ENCODE data around the gene GRIA3.
"Not testable (repeated sequence)": the region's sequence is repeated elsewhere in the genome, so short reads cannot be mapped to it uniquely, and the experiment has no call there.

GRIA3 gene

DNA sequence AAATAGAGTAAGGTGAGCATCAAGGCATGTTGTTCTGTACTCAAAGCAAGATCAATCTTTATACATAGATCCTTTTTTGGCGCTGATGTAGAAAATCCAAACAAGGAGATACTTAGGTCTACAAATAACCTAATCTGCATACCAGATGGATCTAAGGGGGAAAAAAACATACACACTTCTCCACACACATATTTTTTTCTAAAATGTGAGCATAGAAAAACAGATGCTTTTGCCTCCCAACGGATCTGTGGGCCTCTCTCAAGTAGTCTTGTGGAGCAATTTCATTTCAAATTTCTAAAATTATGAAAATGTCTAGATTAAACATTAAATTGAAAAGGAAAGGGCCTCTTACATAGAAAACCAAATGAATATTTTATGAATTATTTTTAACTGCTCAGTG, 166.1 kb downstream of the GRIA3 start:
- DNase-seq (ENCODE audit: low spot score), result no peak

DNA sequence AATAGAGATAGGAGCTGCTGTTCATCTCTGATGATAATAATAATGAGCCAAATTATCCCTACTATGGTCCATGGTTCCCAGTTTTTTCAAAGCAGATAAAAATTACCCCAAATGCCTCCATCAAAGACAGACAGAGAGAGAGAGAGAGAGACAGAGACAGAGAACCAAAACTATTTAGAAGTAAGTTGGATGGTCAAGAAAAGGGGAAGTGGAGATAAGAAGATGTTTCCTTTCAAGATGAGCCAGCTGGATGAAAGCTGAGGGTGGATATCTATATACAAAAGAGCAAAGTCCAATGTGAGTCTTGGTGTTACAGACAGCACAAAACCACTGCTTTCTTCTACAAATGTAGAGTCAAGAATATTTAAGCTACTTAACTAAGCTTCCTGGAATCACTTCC, 173.9 kb downstream of the GRIA3 start:
- no peak for DNase-seq (ENCODE audit: low spot score)

DNA sequence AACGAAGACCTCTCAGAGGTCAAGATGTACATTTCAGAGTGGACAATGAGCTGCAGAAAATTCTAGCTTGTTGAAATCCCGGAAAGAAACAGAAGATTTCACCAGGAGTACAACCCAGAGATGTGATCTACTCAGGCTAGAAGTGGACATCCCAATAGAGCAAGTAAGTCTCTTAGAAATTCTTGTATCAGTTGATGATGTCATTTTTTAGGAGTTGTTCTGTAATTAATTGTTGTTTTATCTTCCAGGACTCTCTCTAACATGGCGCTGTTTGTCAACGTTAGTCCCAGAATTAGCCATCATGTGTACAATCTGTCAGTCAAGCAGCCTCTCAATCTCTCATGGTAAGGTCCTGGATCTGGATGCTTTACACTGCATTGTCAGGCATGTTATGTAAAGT, 174.4 kb downstream of the GRIA3 start:
- DNase-seq (ENCODE audit: low spot score), result no peak

DNA sequence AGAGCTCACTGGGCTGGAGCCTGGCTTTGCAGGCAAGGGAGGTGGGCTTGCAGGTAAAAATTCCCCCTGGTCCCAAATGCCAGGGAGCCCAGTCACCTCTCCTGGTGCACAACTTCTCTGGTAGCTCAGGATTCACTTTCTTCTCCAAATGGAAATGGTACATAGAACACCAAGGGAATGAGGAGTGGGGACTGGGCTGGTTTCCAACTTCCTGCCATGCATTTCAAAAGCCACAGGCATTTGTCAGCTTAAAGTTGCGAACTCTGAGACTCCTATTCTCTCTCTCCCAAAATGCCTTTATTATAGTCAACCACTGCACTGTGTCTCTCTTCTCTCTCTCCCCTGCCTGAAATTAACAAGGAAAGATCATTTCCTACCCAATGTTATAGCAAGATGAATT, 177.3 kb downstream of the GRIA3 start:
- DNase-seq (ENCODE audit: low spot score), result no peak

DNA sequence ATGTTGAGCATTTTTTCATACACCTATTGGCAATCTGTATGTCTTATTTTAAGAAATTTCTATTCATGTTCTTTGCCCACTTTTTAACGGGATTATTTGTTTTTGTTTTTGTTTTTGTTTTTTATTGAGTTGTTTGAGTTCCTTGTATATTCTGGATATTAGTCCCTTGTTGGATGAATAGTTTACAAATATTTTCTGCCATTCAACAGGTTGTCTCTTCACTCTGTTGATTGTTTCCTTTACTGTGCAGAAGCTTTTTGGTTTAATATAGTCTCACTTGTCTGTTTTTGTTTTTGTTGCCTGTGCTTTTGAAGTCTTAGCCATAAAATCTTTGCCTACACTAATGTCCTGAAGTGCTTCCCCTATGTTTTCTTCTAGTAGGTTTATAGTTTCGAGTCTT, 202.1 kb downstream of the GRIA3 start:
- not testable (repeated sequence) for DNase-seq (ENCODE audit: low spot score)

DNA sequence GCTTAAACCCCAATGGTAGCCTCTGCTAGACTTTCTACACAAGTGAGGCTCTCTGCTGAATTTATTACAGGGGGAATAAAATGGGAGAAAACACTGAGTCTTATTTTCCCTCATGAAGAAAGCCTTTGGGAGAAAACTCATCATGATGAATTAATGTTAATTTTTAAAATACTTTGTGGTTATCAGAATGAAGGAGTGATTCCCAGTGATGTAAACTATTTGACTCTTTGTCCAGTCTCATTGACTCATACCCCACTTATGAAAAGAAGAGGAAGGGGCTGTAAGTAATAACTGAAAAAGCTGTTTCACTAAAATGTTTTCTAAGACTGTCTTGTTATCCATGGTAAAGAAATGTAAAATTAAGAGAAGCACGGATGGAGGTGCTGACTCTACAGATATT, 208.8 kb downstream of the GRIA3 start:
- DNase-seq (ENCODE audit: low spot score), result no peak

DNA sequence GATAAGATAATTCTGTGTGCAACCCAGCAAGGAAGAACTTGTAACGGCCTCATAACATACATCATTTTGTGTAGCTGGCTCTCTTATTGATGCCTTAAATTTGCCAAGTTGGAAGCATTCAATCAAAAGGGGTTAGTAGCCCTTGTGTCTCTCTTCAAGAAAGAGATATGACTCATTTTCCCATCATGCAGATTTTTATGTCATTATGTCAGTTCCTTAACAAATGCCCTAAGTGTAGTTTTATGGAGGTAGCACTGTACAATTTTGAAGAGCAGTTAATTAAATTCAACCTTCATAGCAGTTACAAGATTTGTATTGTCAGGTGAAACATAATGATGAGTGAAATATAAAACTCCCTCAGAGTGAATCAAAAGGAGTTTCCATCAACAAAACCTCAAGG, 215.6 kb downstream of the GRIA3 start:
- DNase-seq (ENCODE audit: low spot score), result no peak

DNA sequence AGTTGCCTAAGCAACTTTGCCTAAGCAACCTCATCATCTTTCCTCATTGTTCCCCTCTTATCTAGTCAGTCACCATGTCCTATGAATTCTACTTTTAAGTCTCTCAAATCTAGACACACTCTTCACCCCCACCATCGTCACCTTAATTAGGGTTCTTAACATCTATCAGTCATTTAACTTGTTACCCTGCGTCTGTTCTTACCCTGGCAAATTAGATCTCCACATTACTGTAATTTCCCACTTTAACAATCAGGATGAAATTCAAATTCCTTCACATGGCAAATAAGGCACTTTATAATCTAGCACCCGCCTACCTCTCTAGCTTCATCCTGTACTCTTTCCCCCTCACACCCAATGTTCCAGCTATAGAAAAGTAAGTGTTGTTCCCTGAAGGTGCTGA, 221.2 kb downstream of the GRIA3 start:
- no peak for DNase-seq (ENCODE audit: low spot score)

DNA sequence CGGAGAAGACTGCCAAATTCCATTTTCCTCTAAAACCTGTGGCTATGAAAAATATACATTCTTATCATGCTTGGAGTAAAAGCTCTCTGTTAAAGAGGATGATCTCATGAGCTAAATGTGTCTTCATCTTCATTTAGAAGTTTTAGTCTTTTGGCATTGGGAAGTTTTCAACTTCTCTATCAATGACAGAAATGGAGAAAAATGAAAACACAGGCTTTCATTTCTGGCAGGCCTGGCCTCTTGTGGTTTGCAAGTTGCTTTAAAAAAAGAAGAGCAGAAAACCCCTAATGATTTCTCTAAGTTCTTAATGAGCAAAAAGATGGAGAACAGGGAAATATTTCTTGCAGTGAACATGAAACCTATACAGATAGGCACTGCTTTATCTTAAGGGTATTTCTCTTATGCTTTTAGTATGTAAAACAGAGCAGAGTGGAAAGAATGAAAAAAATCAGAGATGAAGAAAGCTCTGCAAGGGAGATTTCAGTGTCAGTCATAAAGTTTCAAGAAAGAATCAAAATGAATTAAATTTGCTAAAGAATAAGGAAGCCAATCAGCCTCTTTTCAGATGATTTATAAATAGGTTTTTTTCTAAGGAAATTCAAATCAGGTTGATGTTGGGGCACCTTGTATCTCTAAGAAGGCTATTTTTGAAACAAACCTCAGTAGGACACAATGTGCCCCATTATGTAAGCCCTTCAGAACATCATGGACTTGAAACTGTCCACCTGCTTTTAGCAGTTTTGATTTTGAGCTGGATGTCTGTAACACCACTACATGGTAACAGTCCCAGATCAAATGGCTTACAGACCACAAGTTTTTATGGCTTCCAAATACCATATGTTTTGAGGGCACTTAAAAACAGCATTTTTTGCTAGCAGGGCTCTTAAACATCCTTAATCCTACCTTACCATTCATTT, 225.0 kb downstream of the GRIA3 start:
- DNase-seq (ENCODE audit: low spot score), result no peak

DNA sequence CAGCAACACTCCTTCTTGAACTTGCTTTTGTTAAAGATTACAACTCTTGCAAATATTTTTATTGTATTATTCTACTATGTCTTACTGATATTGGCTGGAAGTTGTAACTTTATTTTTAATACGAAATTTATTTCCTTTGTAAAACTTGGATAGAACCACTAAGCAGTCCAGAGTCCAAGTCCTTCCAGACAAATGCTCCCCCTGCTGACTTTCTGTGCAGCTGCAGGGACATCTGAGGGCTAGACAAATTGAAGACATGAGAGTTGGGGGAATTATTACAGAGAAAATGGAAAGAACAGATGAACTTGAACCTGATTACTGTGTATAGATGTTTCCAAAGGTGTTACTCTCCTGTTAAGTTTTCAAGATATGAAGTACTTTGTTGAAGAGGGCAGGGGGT, 238.8 kb downstream of the GRIA3 start:
- peak; percentile 21 for DNase-seq (ENCODE audit: low spot score)

DNA sequence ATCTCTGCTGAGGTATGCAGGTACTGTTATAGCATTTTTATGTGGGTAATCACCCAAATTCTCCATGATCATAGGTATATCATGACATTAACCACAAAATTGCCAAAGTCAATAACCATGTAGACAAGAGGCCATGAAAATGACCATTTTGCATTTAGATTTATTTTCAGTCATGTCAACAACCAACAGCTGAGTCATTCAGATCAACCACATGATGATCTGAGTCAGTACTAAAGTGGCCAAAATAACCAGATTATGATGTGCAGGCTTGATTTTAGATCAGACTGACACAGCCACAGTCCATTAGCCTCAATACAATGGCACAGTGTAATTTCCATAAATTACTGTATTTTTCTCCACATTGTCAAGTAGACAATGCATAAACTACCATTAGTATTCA, 240.5 kb downstream of the GRIA3 start:
- DNase-seq (ENCODE audit: low spot score), result no peak

DNA sequence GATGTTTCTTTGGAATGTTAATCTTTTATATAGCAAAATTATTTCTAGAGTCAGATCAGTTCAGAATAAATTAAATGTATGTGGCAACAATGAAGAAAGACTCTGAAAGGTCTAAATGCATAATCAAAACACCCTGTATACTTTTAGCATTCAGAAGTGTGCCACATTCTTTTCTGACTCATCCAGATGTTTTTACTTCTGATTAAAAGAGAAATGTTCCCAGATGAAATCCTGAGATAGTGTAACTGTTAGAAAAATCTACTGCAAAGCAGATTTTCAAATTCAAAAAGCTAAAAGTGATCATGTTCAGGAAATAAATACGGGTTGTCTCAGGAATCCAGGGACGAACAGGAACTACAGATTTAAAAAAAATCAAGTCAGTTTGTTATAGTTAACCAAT, 241.4 kb downstream of the GRIA3 start:
- DNase-seq (ENCODE audit: low spot score), result no peak

DNA sequence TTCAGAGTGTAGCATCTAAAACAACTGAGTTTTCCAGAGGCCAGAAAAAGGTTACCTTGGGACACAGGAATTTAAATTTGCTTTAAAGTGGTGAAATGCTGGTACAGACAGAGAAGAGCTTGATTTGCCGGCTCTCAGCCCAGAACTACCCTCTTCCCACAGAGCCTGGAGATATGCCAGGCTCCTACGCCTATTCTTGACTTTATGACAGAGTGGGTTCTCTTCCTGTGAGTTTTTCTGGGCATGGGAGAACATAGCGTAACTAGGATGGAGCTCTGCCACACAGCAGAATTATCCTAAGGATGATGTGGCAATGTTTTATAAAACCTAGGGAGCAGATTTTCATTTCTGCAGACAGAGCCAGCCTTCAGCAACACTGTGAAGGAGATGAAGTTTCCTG, 241.8 kb downstream of the GRIA3 start:
- DNase-seq (ENCODE audit: low spot score), result no peak

DNA sequence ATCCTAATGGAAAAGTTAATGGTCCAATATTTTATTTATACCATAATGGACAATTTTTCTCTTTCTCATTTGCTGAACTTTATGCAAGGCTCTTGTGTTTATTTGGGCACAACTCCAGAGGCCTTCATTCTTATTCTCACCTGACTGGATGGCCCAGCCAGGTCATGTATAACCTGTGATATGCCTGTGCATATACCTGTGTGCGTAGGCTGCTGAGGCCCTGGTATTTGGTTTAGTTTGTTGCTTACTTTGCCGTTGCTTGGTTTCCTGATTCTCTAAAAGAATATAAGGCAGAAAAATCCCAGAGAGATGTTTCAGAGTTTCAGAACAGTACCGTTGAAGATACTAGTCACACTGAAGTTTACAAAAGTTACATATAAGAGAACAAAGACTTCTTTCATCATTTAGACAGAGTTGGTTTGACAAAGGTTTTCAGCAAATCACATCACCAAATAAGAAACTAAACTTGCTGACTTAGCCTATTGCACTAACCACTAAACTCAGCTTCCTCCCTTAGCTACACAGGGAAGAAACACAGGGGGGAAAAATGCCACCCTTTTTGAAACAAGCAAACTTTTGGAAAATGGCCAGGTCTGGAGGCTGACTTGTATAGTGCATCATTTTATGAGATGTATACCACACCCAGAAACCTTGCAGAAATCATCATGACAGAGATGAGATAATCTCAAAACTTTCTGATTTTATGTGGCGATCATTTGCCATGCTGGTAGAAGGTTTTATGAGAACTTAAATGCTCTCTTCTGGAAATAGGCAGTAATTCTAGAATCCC, 248.5 kb downstream of the GRIA3 start:
- DNase-seq (ENCODE audit: low spot score), result no peak

DNA sequence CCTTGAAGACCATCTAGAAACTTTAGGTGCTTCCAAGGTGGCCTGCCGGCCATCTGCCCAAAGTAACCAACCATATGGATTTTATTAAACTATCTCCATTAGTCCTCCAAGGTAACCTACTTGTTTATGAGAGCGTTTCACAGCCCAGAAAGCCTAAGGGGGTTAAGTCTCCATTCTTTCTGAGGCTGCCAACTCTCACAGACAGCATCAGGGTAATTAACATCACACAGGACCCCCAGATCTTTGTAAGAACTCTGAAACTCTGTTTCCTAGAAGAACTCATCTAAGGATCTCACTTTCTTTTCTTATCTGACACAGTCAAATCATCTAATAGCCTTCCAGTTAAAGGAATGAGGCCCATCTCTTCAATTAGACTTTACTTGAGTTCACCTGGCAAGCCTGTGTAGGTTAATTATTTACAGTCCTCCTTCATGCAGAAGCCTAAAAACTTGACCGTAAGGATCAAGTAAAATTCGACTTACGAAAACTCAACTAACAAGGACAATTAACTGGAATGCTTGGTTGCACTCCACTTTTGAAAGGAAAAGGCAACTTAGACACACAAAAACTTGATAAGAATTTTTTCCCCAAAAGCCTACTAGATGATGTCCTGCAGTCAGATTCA, 252.5 kb downstream of the GRIA3 start:
- no peak for DNase-seq (ENCODE audit: low spot score)

DNA sequence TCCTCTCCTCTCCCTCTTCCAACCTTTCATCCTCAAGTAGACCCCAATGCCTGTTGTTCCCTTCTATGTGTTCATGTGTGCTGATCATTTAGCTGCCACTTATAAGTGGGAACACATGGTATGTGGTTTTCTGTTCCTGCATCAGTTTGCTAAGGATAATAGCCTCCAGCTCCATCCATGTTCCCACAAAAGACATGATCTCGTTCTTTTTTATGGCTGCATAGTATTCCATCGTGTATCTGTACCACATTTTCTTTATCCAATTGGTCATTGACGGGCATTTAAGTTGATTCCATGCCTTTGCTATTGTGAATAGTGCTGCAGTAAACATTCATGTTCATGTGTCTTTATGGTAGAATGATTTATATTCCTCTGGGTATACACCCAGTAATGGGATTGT, 255.8 kb downstream of the GRIA3 start:
- DNase-seq (ENCODE audit: low spot score), result not testable (repeated sequence)

DNA sequence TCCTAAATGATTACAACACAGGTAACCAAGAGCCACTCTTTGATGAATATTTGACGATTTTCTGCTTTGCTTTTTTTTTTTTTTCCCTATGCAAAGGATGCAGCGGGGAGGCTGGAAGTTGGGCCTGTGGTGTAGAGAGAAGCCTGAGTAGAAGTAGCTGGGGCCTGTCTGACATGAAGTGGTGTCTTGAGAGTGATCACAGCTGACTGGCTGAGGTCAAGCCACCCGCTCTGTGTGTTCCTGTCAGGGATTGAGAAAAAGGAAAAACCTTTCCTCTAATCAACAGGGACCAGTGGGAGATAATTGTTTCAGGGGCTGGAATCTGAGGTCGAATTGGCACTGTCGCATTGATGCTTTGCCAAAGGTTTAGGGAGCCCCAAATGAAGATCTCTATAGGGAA, 258.7 kb downstream of the GRIA3 start:
- DNase-seq (ENCODE audit: low spot score), result no peak

DNA sequence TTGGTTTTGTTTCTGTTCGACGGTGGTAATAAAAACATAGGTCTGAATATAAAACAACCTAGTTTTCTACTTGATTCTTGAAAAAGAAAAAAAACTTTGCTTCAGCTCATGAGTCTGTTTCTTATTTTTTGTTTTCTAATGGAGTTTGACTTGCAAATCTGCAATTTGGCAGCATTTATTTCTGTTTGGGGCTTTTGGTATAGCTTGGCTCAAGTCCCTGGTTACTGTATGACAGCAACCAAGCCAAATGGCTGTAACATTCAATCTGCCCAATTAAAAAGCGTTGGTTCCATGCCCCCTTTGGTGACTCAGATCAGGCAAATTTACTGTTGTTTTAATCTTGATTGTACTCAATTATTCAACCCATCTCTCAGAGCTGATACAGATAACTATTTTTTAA, 263.4 kb downstream of the GRIA3 start:
- no peak for DNase-seq (ENCODE audit: low spot score)

DNA sequence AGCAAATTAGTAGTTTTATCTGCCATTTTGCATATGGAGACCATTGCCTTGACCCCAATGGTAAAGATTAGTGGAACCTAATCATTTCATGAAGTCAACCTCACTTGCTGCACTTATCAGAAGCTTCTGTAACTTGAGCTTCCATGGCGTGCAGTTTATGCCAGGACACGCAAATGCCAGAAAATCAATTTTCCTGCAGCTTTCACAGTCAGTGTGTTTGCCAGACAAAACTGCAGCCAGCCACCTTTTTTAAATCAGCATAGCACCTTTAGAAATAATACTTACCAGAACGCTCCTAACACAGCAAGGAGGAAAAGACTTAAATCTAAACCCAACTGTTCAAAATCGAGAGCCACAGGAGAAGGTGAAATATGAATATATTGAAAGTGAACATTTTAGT, 265.3 kb downstream of the GRIA3 start:
- no peak for DNase-seq (ENCODE audit: low spot score)

DNA sequence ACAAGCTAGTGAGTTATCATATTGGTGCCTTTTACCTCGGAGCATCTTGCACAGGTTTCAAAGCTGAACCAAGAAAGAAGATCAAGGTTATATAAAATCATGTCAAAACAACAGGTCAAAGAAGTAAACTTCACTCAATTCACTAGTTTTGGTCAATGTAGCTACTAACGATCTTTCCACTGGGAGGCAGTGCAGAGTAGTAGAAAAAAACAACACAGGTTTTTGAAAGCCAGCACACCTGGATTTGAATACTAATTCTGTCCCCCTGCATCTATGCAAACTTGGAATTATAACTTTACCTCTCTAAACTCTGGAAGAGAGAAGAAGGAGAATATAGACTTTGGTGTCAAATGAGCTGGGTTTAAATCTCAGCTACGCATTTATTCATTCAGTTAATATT, 266.1 kb downstream of the GRIA3 start:
- DNase-seq (ENCODE audit: low spot score), result peak; percentile 6

DNA sequence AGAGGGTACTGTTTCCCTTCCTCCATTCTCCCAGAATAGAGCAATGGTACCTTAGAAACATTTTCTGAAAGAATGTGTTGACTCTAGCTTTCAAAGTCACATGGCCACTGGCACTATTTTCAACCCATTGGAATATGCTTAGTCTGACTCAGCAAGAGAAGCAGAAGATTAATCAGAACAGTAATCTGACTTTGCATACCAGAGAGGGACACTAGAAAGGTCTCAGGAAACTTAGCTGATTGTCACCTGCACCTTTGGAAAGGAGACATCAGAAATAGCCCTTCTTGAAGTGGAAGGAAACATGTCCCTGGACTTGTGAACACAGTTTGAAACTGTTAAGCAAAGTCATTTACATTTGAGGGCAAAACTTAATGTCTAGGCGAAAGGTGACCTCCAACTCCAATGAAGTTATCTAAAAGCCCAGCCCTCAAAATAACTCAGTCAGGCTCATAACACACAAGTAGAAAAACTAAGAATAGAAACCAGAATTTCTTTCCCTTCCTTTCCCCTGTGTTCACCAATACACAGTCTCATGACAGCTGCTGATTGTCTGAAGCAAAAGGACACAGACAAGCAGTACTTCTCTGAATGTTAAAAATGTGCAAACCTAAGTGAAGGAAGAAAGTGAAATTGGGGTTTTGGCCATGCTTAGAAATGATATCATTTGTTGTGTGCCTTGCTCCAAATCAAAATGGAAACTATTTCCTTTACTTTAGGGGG, 270.8 kb downstream of the GRIA3 start:
- no peak for DNase-seq (ENCODE audit: low spot score)

DNA sequence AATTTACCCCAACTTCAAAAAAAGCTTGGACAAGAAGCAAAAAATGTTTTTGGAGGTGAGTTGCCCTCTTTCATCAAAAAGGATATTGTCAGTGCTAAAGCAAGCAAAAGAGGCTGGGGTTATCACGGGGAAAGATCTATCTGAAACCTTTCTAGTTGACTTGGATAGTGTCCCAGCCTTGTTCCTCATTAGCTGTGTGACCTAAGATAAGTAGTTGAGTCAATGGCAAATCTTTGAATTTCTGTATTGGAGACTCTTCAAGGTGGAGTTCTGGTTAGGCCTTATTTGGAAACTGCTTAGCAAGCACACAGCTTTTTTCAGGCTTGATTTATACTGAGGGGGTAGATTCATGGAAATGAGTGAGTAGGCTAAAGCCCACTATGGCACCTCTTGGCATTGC, 271.6 kb downstream of the GRIA3 start:
- no peak for DNase-seq (ENCODE audit: low spot score)

All from SW480 (cell line).